GM12801 (cell line): ENCODE data around the gene SARM1.

Experiments
- CTCF ChIP-seq: IDR thresholded peaks from one replicate; pipeline ENCODE4 v1.5.1; 2011; ENCODE audit warnings: control low read depth; ENCODE audit not compliant: insufficient read length; ENCODE audit errors: extremely low read depth

SARM1 gene

GRCh38 chr17:28335959-28336871 lies 35.3 kb upstream of the SARM1 start:
- no peak for TF ChIP-seq CTCF

GRCh38 chr17:28338056-28338768 lies 33.3 kb upstream of the SARM1 start:
- TF ChIP-seq CTCF = no peak

- no peak for TF ChIP-seq CTCF
Measured at GRCh38 chr17:28339431-28339830, 32.1 kb upstream of the SARM1 start.

GRCh38 chr17:28340374-28340773 lies 31.1 kb upstream of the SARM1 start:
- TF ChIP-seq CTCF = no peak

GRCh38 chr17:28341516-28341915 lies 30.0 kb upstream of the SARM1 start:
- no peak for TF ChIP-seq CTCF

GRCh38 chr17:28342313-28342712 lies 29.2 kb upstream of the SARM1 start:
- no peak for TF ChIP-seq CTCF

- TF ChIP-seq CTCF = no peak
Measured at GRCh38 chr17:28343491-28343932, 28.0 kb upstream of the SARM1 start.
